AG20443 (cell line): ENCODE results near the gene POLRMT.
"Not testable (repeated sequence)": the region's sequence is repeated elsewhere in the genome, so short reads cannot be mapped to it uniquely, and the experiment has no call there.

Source experiments
- DNase-seq: peaks from one replicate; pipeline ENCODE4 v3.0.0; 2012; ENCODE audit warnings: low spot score, mixed read lengths

The POLRMT gene

GRCh38 chr19:626566-626965, 6.8 kb downstream of the POLRMT start:
- not testable (repeated sequence) for DNase-seq

GRCh38 chr19:625257-625656, 8.1 kb downstream of the POLRMT start:
- no peak for DNase-seq

DNA sequence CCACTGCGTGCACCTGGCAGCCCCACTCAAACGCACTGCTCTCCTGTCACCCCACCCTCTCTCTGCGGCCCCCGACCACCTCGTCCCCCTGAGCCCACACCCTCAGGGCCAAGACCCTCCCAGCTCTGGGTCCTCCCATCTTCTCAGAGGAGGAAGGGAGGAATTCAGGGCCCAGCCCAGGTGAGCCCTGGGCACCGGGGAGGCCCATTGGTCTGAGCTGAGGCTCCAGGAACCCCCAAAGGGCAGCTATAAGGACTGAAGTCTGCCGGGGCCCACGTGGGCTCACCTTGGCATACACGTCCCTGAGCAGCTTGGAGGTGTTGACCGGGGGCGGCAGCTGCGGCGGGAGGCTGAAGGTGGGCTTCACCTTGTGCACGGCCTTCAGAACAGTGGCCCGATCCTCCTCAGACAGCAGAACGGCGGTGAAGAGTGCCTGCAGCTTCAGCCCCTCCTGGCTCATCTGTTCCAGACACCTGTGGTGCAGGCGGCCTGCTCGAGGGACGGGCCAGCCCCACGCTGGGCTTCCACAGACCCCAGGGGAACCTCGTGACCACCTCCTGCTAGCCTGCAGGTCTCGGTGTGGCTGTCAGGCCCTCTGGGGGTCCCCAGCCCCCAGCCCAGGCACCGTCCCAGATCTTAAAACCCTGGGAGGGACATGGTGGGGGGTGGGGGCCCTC, 8.8 kb downstream of the POLRMT start:
- no peak for DNase-seq

GRCh38 chr19:623974-624373, 9.4 kb downstream of the POLRMT start:
- no peak for DNase-seq

GRCh38 chr19:623175-623916, 10.0 kb downstream of the POLRMT start:
- no peak for DNase-seq

- DNase-seq = no peak
These were observed 10.7 kb downstream of the POLRMT start for GRCh38 chr19:622666-623065.

- no peak for DNase-seq
These were observed 11.5 kb downstream of the POLRMT start for GRCh38 chr19:621819-622218.

GRCh38 chr19:621191-621590, 12.1 kb downstream of the POLRMT start:
- not testable (repeated sequence) for DNase-seq

GRCh38 chr19:620166-620862, 13.0 kb downstream of the POLRMT start:
- DNase-seq = no peak

DNA sequence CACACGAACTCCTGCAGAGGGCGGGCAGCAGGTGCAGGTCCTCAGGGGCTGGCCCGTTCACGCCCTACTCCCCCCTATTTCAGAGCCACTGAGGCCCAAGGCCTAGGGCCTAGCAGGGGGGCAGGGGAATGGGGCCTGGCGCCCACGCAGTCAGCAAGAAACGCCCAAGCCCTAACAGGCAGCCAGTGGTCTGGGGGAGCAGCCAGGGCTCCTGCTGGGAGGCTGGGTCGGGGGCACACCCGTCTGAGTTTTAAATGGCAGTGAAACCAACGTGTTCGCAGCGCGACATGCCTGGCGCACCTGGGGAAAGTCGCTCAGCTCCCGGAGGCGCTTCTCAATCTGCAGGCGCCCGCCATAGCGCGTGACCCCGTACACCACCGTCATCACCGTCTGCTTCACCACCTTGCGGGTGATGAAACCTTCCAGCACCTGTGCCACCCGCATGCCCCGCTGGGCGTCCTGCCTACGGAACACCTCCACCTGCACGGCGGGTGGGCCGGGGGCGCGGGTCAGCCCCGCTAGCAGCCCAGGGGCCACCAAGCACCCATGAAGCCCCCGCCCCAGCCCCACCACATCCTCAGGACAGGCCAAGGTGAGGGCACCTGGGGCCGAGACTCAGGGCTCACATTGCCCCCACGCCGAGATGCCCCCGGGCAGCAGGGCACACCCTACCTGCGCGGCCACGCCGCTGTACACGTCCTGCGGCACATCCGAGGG, 13.9 kb downstream of the POLRMT start:
- no peak for DNase-seq

- DNase-seq = no peak
These were observed 14.6 kb downstream of the POLRMT start for GRCh38 chr19:618674-619285.

GRCh38 chr19:618247-618619, 15.1 kb downstream of the POLRMT start:
- DNase-seq = no peak

DNA sequence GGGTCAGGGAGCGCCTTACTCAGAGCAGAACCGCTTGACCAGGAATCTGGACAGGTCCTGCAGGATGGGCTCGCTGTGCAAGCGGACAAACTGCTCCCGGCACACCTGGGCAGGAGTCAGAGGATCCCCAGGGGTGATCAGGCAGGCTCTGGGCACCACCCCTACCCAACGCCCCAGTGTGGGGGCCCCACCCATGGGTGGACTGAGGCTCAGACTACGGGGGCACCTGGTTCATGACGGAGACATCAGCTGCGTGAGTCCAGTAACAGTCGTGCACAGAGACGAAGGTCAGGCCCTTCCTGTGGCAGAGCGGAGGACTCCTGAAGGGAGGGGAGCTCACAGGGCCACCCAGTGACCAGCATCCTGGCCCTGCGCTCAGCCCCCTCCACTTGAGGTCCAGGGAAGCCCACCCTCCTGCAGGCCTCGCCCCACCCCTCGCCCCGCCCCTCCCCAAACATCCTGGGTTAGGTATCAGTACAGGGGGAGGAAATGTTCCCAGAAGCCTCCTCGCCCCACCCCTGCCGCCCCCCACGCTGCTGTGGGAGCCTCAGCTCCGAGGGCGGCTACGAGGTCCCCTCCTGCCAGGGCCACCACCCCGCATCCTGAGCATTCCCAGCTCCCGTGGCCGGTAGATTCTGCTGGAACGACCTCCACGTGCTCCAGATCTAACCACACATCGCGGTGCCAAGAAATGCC, 15.6 kb downstream of the POLRMT start:
- no peak for DNase-seq

- DNase-seq = no peak
These were observed 16.4 kb downstream of the POLRMT start for GRCh38 chr19:616747-617526.

- no peak for DNase-seq
These were observed 17.2 kb downstream of the POLRMT start for GRCh38 chr19:616062-616700.

DNA sequence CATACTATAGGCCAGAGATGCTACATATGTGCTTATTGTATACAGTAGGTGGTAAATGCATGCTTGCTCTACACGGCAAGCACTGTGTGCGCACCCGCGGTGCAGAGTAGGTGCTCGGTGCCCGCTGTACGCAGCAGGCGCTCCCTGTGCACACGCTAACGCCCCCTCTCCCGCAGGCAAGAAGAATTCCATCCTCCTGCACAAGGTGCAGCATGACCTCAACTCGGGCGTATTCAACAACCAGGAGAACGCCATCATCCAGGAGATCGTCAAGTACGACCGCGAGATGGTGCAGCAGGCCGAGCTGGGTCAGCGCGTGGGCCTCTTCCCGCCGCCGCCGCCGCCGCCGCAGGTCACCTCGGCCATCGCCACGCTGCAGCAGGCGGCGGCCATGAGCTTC, 17.7 kb downstream of the POLRMT start:
- no peak for DNase-seq

- no peak for DNase-seq
These were observed 19.4 kb downstream of the POLRMT start for GRCh38 chr19:613732-614567.

GRCh38 chr19:612941-613340, 20.4 kb downstream of the POLRMT start:
- no peak for DNase-seq

DNA sequence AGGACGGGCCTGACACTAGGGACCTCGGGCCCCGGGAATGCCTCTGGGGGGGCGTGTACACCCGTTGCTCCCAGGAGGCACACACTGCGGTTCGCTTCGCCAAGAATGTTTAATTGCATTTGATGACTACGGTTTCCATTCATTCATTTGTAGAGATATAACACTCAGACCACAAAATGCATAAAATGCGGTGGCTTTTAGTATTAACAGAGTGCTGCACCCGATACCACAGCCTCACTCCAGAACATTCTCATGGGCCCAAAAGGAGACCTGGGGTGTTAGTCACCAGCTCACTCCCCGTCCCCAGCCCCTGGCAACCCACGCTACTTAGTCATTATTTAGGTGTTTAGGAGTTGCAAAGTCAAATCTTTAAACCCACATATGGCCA, 21.9 kb downstream of the POLRMT start:
- DNase-seq = peak; percentile 85
